Hippocampal formation (tissue), 2 donors: ENCODE results near the gene TADA2A.

Experiments used
- DNase-seq, 2 donors: peaks; one replicate each; lab custom pipeline; 2025; lab: John Stamatoyannopoulos, UW

The TADA2A gene

DNA sequence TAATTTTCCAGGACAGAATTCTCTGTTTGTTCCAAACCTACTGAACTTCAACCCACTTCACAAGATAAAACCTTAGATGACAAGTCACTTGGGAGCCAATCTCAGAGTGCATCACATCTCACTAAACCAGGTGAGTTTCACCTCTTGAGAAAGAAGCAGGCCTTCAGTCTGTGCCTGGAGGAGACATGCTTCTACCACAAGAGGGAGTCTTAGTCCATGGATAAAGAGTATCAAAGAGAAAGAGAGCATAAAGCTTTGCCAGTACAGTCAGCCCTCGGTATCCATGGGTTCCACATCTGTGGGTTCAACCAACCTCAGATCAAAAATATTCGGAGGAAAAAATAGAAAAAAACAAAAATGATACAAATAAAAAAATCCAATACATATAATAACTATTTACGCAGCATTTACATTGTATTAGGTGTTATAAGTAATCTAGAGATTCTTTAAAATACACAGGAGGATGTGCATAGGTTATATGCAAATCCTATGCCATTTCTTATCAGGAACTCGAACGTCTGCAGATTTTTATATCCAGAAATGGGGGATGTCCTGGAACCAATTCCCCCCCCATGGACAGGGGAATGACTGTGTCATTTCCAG is 120.7 kb downstream of the TADA2A start:
- DNase-seq: peak in 1 of 2 donors; percentile 78
